ENCODE data around the gene RRP8.

Gene RRP8

DNA sequence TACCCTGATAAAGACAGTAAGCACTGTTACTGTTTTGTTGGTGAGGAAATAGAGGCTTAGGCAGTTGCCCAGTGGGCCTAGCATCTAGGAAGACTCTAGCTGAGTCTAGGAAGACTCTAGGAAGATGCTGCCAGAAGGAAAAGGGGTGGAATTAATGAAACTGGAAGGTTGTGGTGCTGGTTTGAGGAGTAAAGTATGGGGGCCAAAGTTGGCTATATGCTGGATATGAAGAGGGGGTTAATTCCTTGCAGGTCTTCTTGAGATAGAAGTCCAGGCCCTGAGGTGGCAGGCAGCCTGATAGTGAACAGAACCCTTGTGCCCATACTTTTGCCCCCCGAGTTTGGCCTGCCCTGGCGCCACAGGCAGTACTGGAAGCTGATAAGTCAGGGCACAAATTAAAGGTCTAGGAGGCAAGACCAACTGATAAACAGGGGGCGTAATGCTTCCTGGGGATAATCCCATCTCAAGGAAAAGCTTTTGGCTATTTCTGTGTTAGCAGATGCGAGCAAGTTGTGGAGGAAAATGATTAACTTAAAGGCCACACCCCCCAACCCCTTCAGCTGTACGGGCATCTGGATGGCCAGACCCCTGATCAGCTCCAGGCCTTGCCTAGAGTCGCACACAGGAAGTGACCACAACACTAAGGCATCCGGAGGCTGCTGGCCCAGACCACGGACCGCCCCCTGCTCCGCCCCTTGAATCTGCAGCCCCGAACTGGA, 3.2 kb upstream of the RRP8 start:
- TF ChIP-seq, protein P1, sequence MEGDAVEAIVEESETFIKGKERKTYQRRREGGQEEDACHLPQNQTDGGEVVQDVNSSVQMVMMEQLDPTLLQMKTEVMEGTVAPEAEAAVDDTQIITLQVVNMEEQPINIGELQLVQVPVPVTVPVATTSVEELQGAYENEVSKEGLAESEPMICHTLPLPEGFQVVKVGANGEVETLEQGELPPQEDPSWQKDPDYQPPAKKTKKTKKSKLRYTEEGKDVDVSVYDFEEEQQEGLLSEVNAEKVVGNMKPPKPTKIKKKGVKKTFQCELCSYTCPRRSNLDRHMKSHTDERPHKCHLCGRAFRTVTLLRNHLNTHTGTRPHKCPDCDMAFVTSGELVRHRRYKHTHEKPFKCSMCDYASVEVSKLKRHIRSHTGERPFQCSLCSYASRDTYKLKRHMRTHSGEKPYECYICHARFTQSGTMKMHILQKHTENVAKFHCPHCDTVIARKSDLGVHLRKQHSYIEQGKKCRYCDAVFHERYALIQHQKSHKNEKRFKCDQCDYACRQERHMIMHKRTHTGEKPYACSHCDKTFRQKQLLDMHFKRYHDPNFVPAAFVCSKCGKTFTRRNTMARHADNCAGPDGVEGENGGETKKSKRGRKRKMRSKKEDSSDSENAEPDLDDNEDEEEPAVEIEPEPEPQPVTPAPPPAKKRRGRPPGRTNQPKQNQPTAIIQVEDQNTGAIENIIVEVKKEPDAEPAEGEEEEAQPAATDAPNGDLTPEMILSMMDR (IDR thresholded peaks at IDR 0.05; ENCODE audit: low read depth, low read length) = no peak
- peak; percentile 81 for DNase-seq (ENCODE audit: extremely low read depth, low read depth)

DNA sequence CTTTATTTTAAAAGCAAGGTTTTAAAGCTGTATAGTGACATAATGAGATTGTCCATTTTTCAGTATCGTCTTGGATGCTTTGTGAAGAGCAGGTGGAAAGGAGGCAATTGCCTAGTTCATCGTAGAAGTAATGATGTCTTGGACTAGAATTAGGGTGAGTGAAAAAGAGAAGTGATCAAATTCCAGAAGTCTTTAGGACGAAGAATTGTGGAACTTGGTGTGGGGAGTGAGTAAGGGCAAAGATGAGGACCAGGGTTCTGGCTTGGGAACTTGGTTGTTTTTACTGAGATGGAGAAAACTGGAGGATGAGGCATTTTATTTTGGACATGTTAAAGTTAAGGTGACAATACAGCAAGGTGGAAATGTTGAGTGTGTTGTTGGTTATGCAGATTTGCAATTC, 1.4 kb upstream of the RRP8 start:
- DNase-seq (ENCODE audit: extremely low read depth, low read depth) = no peak
- TF ChIP-seq, protein P1 (IDR thresholded peaks at IDR 0.05; ENCODE audit: low read depth, low read length) = no peak

DNA sequence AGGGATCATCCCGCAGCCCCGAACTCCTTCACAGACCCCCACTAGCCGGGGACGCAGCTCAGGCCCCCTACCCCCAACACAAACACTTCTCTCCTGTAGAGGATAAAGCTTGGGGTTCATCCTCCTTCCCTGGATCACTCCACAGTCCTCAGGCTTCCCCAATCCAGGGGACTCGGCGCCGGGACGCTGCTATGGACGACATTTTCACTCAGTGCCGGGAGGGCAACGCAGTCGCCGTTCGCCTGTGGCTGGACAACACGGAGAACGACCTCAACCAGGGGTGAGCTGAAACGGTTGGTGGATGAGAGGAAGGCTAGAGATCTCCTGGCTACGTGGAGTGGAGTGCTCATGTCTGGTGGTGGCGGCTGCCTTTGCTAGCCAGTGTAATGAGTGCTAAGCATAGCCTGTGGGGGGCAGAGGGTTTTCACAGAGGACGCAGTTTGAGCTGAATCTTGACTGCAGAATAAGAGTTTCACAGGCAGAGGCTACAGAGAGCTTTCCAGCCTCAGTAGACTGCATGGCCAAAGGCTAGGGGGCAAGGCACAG, 738 bp upstream of the RRP8 start:
- peak; percentile 36 for DNase-seq (ENCODE audit: extremely low read depth, low read depth)
- TF ChIP-seq, protein P1 (IDR thresholded peaks at IDR 0.05; ENCODE audit: low read depth, low read length) = peak; percentile 36

DNA sequence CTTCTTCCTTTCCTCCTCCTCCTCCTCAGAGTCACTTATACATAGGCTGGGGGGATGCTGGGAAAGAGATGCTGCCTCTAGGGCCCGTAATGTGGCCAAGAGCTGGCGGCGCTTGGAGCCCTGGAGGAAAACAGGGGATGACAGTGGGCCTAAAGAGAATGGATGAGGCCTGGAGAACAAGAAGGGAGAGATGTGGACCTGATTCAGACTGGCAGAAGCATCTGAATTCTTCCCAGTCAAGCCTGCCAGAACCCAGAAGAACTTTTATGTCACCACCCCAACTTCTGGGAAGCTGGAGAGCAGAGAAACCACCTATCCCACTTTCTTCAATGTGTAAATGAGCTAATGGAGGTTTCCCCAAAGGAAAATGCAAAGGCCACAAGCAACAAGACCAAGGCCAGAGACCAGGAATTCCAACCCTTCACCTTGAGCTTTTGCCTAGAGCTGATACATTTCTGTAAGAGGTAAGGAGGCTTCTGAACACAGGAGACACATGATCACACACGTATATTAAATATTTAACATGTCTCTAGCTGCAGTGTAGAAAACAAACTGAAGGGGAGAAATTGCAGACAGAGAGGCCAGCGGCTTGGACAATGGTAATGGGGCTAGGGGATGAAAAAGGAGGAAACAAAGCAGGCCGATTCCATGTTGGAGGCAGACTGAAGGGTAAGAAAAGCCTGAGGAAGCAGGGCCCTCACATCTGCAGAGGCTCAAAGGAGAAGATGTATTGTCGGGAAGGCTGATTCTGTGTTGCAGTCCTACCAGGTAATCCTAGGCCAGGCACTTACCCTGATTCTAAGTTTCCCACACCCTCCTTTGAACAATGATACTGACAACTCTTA, 1.1 kb downstream of the RRP8 start:
- TF ChIP-seq, protein P1 (IDR thresholded peaks at IDR 0.05; ENCODE audit: low read depth, low read length) = no peak
- DNase-seq (ENCODE audit: extremely low read depth, low read depth) = no peak

DNA sequence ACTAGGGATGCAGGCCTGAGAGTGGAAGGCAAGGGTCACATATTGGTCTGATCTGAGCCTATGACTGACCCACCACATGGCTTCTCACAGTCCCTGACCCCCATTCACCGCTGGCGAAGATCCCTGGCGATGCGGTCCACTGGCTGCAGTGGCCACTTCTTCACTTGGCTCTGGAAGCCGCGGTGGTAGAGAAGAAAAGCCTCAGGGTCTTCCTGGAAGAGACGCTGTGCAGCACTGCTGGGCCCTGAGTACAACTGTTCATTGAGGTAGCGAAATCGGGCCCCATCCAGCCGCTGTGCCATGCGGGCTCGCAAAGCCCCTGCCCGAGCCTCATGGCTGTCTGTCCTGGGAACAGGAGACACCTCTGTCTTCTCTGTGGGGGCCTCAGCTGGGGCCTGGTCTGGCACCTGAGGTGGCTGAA, 2.4 kb downstream of the RRP8 start:
- DNase-seq (ENCODE audit: extremely low read depth, low read depth) = no peak
- TF ChIP-seq, protein P1 (IDR thresholded peaks at IDR 0.05; ENCODE audit: low read depth, low read length) = no peak

DNA sequence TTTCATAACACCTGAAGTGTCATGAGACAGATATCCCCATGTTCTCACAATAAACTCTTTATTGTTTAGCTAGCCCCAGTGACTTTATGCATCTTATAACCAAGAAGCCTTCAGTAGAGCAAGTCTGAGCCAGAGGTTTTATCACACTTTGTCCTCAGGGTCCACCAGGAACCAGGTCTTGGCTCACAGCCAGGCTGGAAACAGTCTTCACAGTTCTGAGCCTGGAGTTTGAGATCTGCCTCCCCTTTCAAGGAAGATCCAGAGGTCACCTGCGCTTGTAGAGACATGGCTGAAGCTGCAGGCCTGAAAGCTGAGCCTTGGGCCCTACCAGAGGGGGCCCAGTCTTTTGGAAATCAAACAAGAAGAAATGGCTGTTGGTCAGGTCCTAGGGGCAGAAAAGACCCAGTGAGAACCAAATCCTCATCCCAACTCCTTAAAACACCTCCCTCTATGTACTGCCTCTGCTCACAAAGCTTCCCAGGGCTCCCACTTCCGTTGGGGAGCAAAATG, 3.5 kb downstream of the RRP8 start:
- DNase-seq (ENCODE audit: extremely low read depth, low read depth) = no peak
- TF ChIP-seq, protein P1 (IDR thresholded peaks at IDR 0.05; ENCODE audit: low read depth, low read length) = no peak

DNA sequence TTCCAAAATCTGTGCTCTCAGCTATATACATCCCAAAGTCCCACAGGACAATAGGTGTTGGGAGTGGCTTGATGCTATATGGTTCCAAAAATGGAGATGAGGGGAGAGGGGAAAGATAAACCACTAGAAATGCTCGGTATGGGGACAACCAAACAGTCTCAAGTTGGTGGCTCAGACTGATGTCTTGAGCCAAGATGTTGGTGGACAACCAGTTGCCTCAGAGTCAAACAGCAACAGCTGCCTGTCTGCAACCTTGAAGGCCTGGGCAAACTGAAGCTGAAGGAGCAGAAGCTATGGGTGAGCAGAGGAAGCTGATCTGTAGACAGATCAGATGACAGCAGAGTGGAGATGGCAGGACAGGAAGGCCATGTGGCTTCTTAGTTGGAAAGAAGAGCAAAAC, 4.0 kb downstream of the RRP8 start:
- DNase-seq (ENCODE audit: extremely low read depth, low read depth) = no peak
- TF ChIP-seq, protein P1 (IDR thresholded peaks at IDR 0.05; ENCODE audit: low read depth, low read length) = no peak
